ENCODE data around the gene PPP1CA. TPM values are rescaled to one million over a fixed set of nuclear protein-coding genes. Genes with fewer than 3 reads are reported as not detected.

The PPP1CA gene
- total and polyA plus RNA-seq, 2 donors (not counting 1 experiment from before 2014, with no cell fraction given): 218 to 251 TPM

DNA sequence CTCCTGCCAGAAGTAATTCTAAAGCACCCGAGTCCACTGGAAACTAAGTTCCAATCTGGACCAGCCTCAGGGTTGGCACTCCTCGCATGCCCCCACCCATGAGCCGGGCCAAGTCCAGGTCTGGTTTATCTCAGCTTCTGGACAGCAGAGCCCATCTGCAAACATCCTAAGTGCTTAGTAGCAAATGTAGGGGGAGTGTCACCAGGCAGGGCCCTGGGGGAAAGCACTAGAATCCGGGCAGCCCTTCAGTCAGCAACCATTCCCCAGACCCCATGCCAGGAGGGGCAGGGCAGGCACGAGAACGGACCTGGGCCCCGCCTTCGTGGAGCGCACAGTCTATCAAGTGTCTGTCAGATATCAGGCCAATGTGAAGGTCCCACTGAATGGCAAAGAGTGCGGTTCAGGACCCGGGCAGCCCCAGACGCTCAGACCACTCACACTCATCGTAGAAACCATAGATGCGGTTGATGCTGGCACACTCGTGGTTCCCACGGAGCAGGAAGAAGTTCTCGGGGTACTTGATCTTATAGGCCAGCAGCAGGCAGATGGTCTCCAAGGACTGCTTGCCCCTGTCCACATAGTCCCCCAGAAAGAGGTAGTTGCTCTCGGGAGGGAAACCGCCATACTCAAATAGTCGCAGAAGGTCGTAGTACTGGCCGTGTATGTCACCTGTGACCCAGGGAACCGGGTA is 1.3 kb downstream of the PPP1CA start:
- peaks cover 74% of the 10 kb centered on the region for H3K79me2 ChIP-seq (ENCODE audit: control insufficient read depth, insufficient read depth, low read length)
- intact Hi-C loops (cut with micrococcal nuclease): loop anchor here (10.0 kb wide), 1 partner anchor 184 kb away; the partner anchor contains the start of gene GSTP1
- ChIA-PET CTCF (interaction anchor here (0.8 to 5.7 kb wide), 21 partner anchors 9 to 162 kb away, joined by 3 to 121 read pairs (median 12); partner anchors contain the start of genes AIP, CDK2AP2, PITPNM1 and POLD4), POLR2A (interaction anchor here (0.6 to 6.8 kb wide), 20 partner anchors 9 to 230 kb away, joined by 3 to 195 read pairs (median 11); partner anchors contain the start of genes AIP, CARNS1, CDK2AP2 and CLCF1)
- H3K27me3 ChIP-seq (replicated peaks in 1 of 4; ENCODE audit: control extremely low read depth in 1 of 4, control insufficient read depth in 3 of 4, insufficient read depth in 4 of 4, low read length in 3 of 4): no peaks in the 10 kb centered on the region
- H3K9me3 ChIP-seq (ENCODE audit: control extremely low read depth in 1 of 3, control insufficient read depth in 2 of 3, insufficient read depth in 1 of 3, low read length in 2 of 3): peaks cover 0 to 2% (median 0%) of the 10 kb centered on the region in 3 donors
- peak overlapping the region; percentile 89 for H3K9ac ChIP-seq (ENCODE audit: low read length)
- no peak for ATAC-seq (ENCODE audit: low read depth)
- H2AFZ ChIP-seq (ENCODE audit: insufficient read depth, low read depth, low read length, poor library complexity, severe bottlenecking): no peak overlapping the region
- peak overlapping the region; percentile 97 for H3K4me2 ChIP-seq (replicated peaks; ENCODE audit: low read depth, low read length, poor library complexity, severe bottlenecking)
- Mint-ChIP-seq H3K27me3 (no peaks in the 10 kb centered on the region), H3K4me1 (peaks cover 60% of the 10 kb centered on the region), H3K27ac (peak overlapping the region; percentile 81), H3K9me3 (ENCODE audit: insufficient read depth) (no peaks in the 10 kb centered on the region), H3K4me3 (peak overlapping the region; percentile 87)
- TF ChIP-seq EZH2 (IDR thresholded peaks at IDR 0.05; ENCODE audit: borderline replicate concordance, insufficient read depth, low read depth, low read length, poor library complexity, severe bottlenecking) (no peak), CTCF (IDR thresholded peaks at IDR 0.05) (no peak)
- no peak for DNase-seq
- H3K4me3 ChIP-seq (ENCODE audit: control extremely low read depth in 1 of 5, extremely low read depth in 1 of 5, insufficient read depth in 1 of 5, low read depth in 2 of 5, low read length in 4 of 5): peak overlapping the region; percentile 65 to 92 (median 85)
- H3K27ac ChIP-seq (ENCODE audit: low read length in 2 of 2): peak overlapping the region; percentile 52 to 75
- H4K20me1 ChIP-seq (ENCODE audit: control insufficient read depth, insufficient read depth, low read length, poor library complexity, severe bottlenecking): peaks cover 75% of the 10 kb centered on the region
- WGBS (ENCODE audit: insufficient coverage): 58% methylated on average over 22 of the region's 23 CpGs
- peaks cover 44 to 68% of the 10 kb centered on the region in 2 donors for H3K4me1 ChIP-seq (ENCODE audit: control insufficient read depth in 2 of 2, insufficient read depth in 2 of 2, low read length in 2 of 2)
- peaks cover 2 to 55% of the 10 kb centered on the region in 2 experiments for H3K36me3 ChIP-seq (replicated peaks in 1 of 2; ENCODE audit: control extremely low read depth in 1 of 2, control insufficient read depth in 1 of 2, extremely low read depth in 1 of 2, insufficient read depth in 2 of 2, low read length in 1 of 2)

All from B cell (primary cell).